Transverse colon (tissue), 4 donors: Measurements from ENCODE around the gene SOX12. TPM values are rescaled to one million over a fixed set of nuclear protein-coding genes. Genes with fewer than 3 reads are reported as not detected.

Experiments used
- DNase-seq: peaks from one replicate; pipeline ENCODE4 v3.0.0-alpha.2; 2019
- H3K27ac ChIP-seq, 4 donors: fragments of 200-600 bp; sonication (generic); 2 replicates each; pipeline ENCODE4 v1.5.1; 2016 to 2018; ENCODE audit warnings: inconsistent platforms in 4 of 4
- H3K27me3 ChIP-seq: fragments of 200-600 bp; sonication (generic); 2 replicates; pipeline ENCODE4 v1.5.1; 2017; ENCODE audit warnings: inconsistent platforms
- H3K36me3 ChIP-seq, 4 donors: fragments of 200-600 bp; sonication (generic); 2 replicates each; pipeline ENCODE4 v1.5.1; 2017 to 2019; ENCODE audit warnings: inconsistent platforms in 4 of 4
- H3K4me1 ChIP-seq, 4 donors: fragments of 200-600 bp; sonication (generic); 2 replicates each; pipeline ENCODE4 v1.5.1; 2017 to 2020; ENCODE audit warnings: inconsistent platforms in 4 of 4
- H3K4me3 ChIP-seq, 4 donors: fragments of 200-600 bp; sonication (generic); 1 replicate in 1 of 4; 2 replicates in 3 of 4; pipeline versions ENCODE4 v1.5.1 to v1.6.1; 2017 to 2019; ENCODE audit warnings: inconsistent platforms in 4 of 4
- H3K9me3 ChIP-seq, 2 donors: fragments of 200-600 bp; sonication (generic); 2 replicates each; pipeline ENCODE4 v1.5.1; 2017 to 2019; ENCODE audit warnings: inconsistent platforms in 2 of 2
- CTCF ChIP-seq, 5 experiments: fragments of 200-600 bp in 3 of 5; fragments of 450-650 bp in 2 of 5; sonication (generic) in 3 of 5; IDR thresholded peaks; 1 replicate in 2 of 5; 2 replicates in 3 of 5; pipeline ENCODE4 v1.5.1; 2016 to 2017; ENCODE audit warnings: antibody characterized with exemption in 5 of 5, inconsistent platforms in 3 of 5, mild to moderate bottlenecking in 2 of 5, moderate library complexity in 1 of 5
- EP300 ChIP-seq: sonication (generic); formaldehyde crosslinking; IDR thresholded peaks from one replicate; pipeline ENCODE4 v1.6.1; 2017; ENCODE audit warnings: antibody characterized with exemption, low read depth
- POLR2A ChIP-seq: fragments of 450-650 bp; IDR thresholded peaks from one replicate; pipeline ENCODE4 v1.6.1; 2016; ENCODE audit warnings: antibody characterized with exemption, mild to moderate bottlenecking, moderate library complexity
- POLR2AphosphoS5 ChIP-seq, 3 donors: sonication (generic); formaldehyde crosslinking; IDR thresholded peaks; one replicate each; pipeline ENCODE4 v1.6.1; 2016; ENCODE audit warnings: antibody characterized with exemption in 3 of 3
- WGBS, 2 donors: methylation state at CpG; one replicate each; pipeline ENCODE4 v1.1.5; 2018; ENCODE audit warnings: low coverage in 1 of 2; 5-methylcytosine and 5-hydroxymethylcytosine counted together
- in situ Hi-C, 4 donors: fragments of 200-750 bp; cut with MboI; loops; one replicate each; pipeline versions ENCODE4 v1.15.0 to v1.15.1; 2017; ENCODE audit warnings: low sequenced_read_pairs in 3 of 4, low pct_ligation_motif_present in 1 of 4, low pct_unique_long_range_greater_than_20kb in 1 of 4
- intact Hi-C: fragments of 100-400 bp; cut with DNase I; formaldehyde crosslinking; loops from one replicate; pipeline ENCODE4 v1.15.1; 2023; ENCODE audit warnings: low total_unique reads
- total RNA-seq, 4 donors: library from RNA; depleted of rRNA; stranded (reverse); fragments of >200 nt; gene quantifications; one replicate each; pipeline ENCODE4 v1.1.0, GENCODE V29; 2016

The SOX12 gene
- total RNA-seq, 4 donors from 2014 or later: 2.0 to 5.0 (median 3.5) TPM

- peak overlapping the region; percentile 67 to 96 (median 84) for H3K4me3 ChIP-seq
- in situ Hi-C loops (no loop called here), intact Hi-C loops (no loop called here)
- peak overlapping the region; percentile 96 to 100 (median 100) for H3K27ac ChIP-seq
- peaks cover 4 to 36% (median 36%) of the 10 kb centered on the region in 4 donors for H3K4me1 ChIP-seq
- DNase-seq: no peak
- no peaks in the 10 kb centered on the region for H3K36me3 ChIP-seq
- H3K9me3 ChIP-seq: no peaks in the 10 kb centered on the region
- 3 to 11% methylated on average over 9 to 15 of the region's 15 CpGs for WGBS, 2 donors
- H3K27me3 ChIP-seq: no peaks in the 10 kb centered on the region
- TF ChIP-seq POLR2A (no peak), EP300 (no peak), CTCF (IDR thresholded peaks at IDR 0.05) (no peak), POLR2AphosphoS5 (IDR thresholded peaks at IDR 0.05) (no peak)
Observed at GRCh38 chr20:298776-299391, 26.5 kb upstream of the SOX12 start.

DNA sequence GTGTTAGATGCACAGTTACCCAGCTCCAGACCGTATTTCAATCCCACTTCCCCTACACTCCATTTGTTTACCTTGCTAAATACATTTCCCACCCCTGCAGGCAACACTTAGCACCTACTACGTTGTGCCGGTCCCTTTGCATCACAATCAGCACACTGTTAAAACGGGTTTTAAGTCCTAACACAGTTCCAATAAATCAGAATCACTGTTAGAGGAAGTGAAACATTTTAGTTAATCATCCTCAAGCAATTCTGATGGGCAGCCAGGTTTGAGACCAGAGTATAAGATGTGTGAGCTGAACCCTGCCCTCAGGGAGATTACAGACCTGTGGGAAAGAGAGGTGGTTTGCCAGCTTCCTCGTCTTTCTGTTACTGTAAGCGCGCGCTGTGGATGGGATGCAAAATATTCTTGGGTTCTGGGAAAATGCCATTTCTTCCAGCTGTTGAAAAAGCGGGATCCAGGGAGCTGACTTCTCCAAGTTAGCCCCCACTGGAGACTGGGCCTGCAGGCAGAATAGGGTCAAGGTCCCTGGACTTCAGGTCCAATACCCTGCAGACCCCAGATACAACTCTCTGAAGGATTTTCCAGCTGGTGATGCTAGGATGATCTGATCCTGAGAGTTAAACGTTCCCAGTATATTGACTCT is 24.9 kb upstream of the SOX12 start:
- no peak for TF ChIP-seq CTCF (IDR thresholded peaks at IDR 0.05)
- Histone ChIP-seq H3K4me3 (peak overlapping the region in 1 of 4 donors; percentile 67), H3K9me3 (no peaks in the 10 kb centered on the region), H3K36me3 (no peaks in the 10 kb centered on the region), H3K27me3 (no peaks in the 10 kb centered on the region), H3K27ac (peak overlapping the region in 3 of 4 donors; percentile 4 to 36 (median 11)), H3K4me1 (peaks cover 4 to 36% (median 36%) of the 10 kb centered on the region in 4 donors)
- intact Hi-C loops (no loop called here), in situ Hi-C loops (no loop called here)
- DNase-seq: no peak
- 45 to 50% methylated on average over 7 to 10 of the region's 10 CpGs for WGBS, 2 donors

- WGBS, 2 donors: 74 to 87% methylated on average over 10 to 13 of the region's 13 CpGs
- TF ChIP-seq POLR2AphosphoS5 (IDR thresholded peaks at IDR 0.05) (no peak), CTCF (IDR thresholded peaks at IDR 0.05) (no peak)
- no peaks in the 10 kb centered on the region for H3K9me3 ChIP-seq
- in situ Hi-C loops: no loop called here
- peaks cover 0 to 30% (median 29%) of the 10 kb centered on the region in 4 donors for H3K4me1 ChIP-seq
- no peak for DNase-seq
- no peak overlapping the region for H3K4me3 ChIP-seq
- no peaks in the 10 kb centered on the region for H3K27me3 ChIP-seq
- intact Hi-C loops: no loop called here
- no peaks in the 10 kb centered on the region for H3K36me3 ChIP-seq
- H3K27ac ChIP-seq: no peak overlapping the region
Observed at GRCh38 chr20:301886-302848, 23.2 kb upstream of the SOX12 start.

GRCh38 chr20:305745-306144 is 19.6 kb upstream of the SOX12 start:
- TF ChIP-seq POLR2AphosphoS5 (IDR thresholded peaks at IDR 0.05) (no peak), POLR2A (no peak), CTCF (IDR thresholded peaks at IDR 0.05) (no peak), EP300 (no peak)
- WGBS, 2 donors: 60 to 76% methylated on average over 5 to 10 of the region's 11 CpGs
- in situ Hi-C loops (no loop called here), intact Hi-C loops (no loop called here)
- no peaks in the 10 kb centered on the region for H3K36me3 ChIP-seq
- peaks cover 0 to 19% (median 7%) of the 10 kb centered on the region in 4 donors for H3K4me1 ChIP-seq
- H3K27ac ChIP-seq: no peak overlapping the region
- H3K9me3 ChIP-seq: no peaks in the 10 kb centered on the region
- no peak for DNase-seq
- no peak overlapping the region for H3K4me3 ChIP-seq
- no peaks in the 10 kb centered on the region for H3K27me3 ChIP-seq
